HepG2 (cell line): Measurements from ENCODE around the gene SHROOM2. TPM values are rescaled to one million over a fixed set of nuclear protein-coding genes. Genes with fewer than 3 reads are reported as not detected.
A peak's percentile ranks its signal among the peaks of the same experiment; 100 is the strongest.

Experiments
- ATAC-seq: fragments of 200-7000 bp; cut with Tn5 transposase; 3 replicates; pipeline ENCODE4 v1.9.1; 2020; ENCODE audit warnings: mild to moderate bottlenecking, moderate library complexity
- BruUV-seq: library from RNA; stranded (reverse); fragments of 400-500 nt; replicated peaks from 2 replicates; lab custom pipeline; 2021; lab: Mats Ljungman, UMichigan
- CTCF ChIA-PET: fragments of 300-600 bp; formaldehyde crosslinking; extraction: SDS; loops from one replicate; lab custom pipeline; 2021; ENCODE audit warnings: low total read pairs, inconsistent platforms, low intra/inter-chr PET ratio; lab: Yijun Ruan, JAX
- POLR2A ChIA-PET: fragments of 350-600 bp; sonication (Branson Sonifier 250); formaldehyde crosslinking; loops from one replicate; lab custom pipeline; 2020; ENCODE audit warnings: antibody characterized with exemption, inconsistent platforms; lab: Yijun Ruan, JAX
- DNase-seq: peaks from one replicate; pipeline ENCODE4 v3.0.0-alpha.2; 2015; ENCODE audit warnings: low spot score
- FAIRE-seq: peaks from 3 replicates; lab custom pipeline; 2011; peaks lifted over from hg19 to GRCh38; lab: Jason Lieb, UNC
- H2AFZ ChIP-seq: one replicate; pipeline ENCODE4 v1.6.1; 2011; ENCODE audit warnings: low read length, inconsistent platforms
- H3K27ac ChIP-seq: fragments of 300-600 bp; 3 replicates; pipeline ENCODE4 v1.8.0; 2011; ENCODE audit warnings: mixed run types, mild to moderate bottlenecking, mixed read lengths, low read length, inconsistent platforms; ENCODE audit not compliant: insufficient read depth; ENCODE audit errors: extremely low read length
- H3K27me3 ChIP-seq, 2 experiments: fragments of 200-600 bp in 1 of 2; 2 replicates in 1 of 2; 3 replicates in 1 of 2; pipeline versions ENCODE4 v1.6.0 to v1.8.0; 2011; ENCODE audit warnings: low read length in 2 of 2, mild to moderate bottlenecking in 2 of 2, moderate library complexity in 2 of 2, inconsistent platforms in 1 of 2; ENCODE audit not compliant: insufficient read depth in 2 of 2, control insufficient read depth in 1 of 2
- H3K36me3 ChIP-seq, 2 experiments: fragments of 200-600 bp in 1 of 2; replicated peaks in 1 of 2; 2 replicates in 1 of 2; 3 replicates in 1 of 2; pipeline versions ENCODE4 v1.5.1 to v1.8.0; 2011; ENCODE audit warnings: low read length in 2 of 2, inconsistent platforms in 1 of 2; ENCODE audit not compliant: insufficient read depth in 2 of 2, control insufficient read depth in 1 of 2
- H3K4me1 ChIP-seq: 2 replicates; pipeline ENCODE4 v1.5.1; 2012; ENCODE audit warnings: low read length, inconsistent platforms; ENCODE audit not compliant: insufficient read depth
- H3K4me2 ChIP-seq: 2 replicates; pipeline ENCODE4 v1.6.0; 2011; ENCODE audit warnings: low read depth, low read length, inconsistent platforms
- H3K4me3 ChIP-seq, 3 experiments: fragments of 200-600 bp in 1 of 3; sonication (generic), shearing (Covaris generic) in 1 of 3; replicated peaks in 1 of 3; 2 replicates each; pipeline ENCODE4 v1.5.1; 2011 to 2016; ENCODE audit warnings: low read length in 3 of 3, inconsistent platforms in 2 of 3, low read depth in 2 of 3, mild to moderate bottlenecking in 2 of 3, control low read depth in 1 of 3, mixed read lengths in 1 of 3; ENCODE audit not compliant: insufficient read depth in 1 of 3
- H3K79me2 ChIP-seq: one replicate; pipeline ENCODE4 v1.6.1; 2011; ENCODE audit warnings: low read length, inconsistent platforms; ENCODE audit not compliant: insufficient read depth
- H3K9ac ChIP-seq: 2 replicates; pipeline ENCODE4 v1.6.0; 2011; ENCODE audit warnings: mild to moderate bottlenecking, low read depth, low read length, inconsistent platforms; ENCODE audit not compliant: insufficient read depth
- H3K9me3 ChIP-seq: 2 replicates; pipeline ENCODE4 v1.5.1; 2012; ENCODE audit warnings: mild to moderate bottlenecking, low read length
- H4K20me1 ChIP-seq: 2 replicates; pipeline ENCODE4 v1.6.0; 2011; ENCODE audit warnings: inconsistent platforms, mild to moderate bottlenecking, low read length, moderate library complexity; ENCODE audit not compliant: insufficient read depth
- GPBP1L1 ChIP-seq: sonication (generic); formaldehyde crosslinking; IDR thresholded peaks from 2 replicates; pipeline ENCODE4 v1.5.0; 2020; ENCODE audit warnings: mild to moderate bottlenecking, missing genetic modification reagents
- XRCC5 ChIP-seq: fragments of 200-400 bp; formaldehyde crosslinking; optimal IDR thresholded peaks from 2 replicates; pipeline ENCODE3; 2017; ENCODE audit warnings: mild to moderate bottlenecking, low read length
- ZMYM4 ChIP-seq: sonication (generic); formaldehyde crosslinking; IDR thresholded peaks from 2 replicates; pipeline ENCODE4 v1.8.1; 2023; ENCODE audit warnings: mild to moderate bottlenecking, missing genetic modification reagents
- ZNF7 ChIP-seq: IDR thresholded peaks from 2 replicates; pipeline ENCODE4 v1.6.1; 2016; ENCODE audit warnings: missing biosample characterization, missing genetic modification reagents
- ZNF784 ChIP-seq: sonication (generic); formaldehyde crosslinking; IDR thresholded peaks from 2 replicates; pipeline ENCODE4 v1.5.1; 2020; ENCODE audit warnings: missing genetic modification reagents, mild to moderate bottlenecking, borderline replicate concordance
- WGBS: methylation state at CpG from one replicate; pipeline ENCODE4 v1.1.6; 2017; ENCODE audit warnings: low lambda C conversion rate; 5-methylcytosine and 5-hydroxymethylcytosine counted together
- in situ Hi-C: cut with HindIII; loops from 2 replicates; pipeline ENCODE4 v1.10.0; 2017; ENCODE audit warnings: low pct_unique_long_range_greater_than_20kb; ENCODE audit not compliant: extremely low pct_ligation_motif_present
- intact Hi-C: fragments of 100-400 bp; cut with micrococcal nuclease; formaldehyde crosslinking; loops from one replicate; pipeline ENCODE4 v1.10.0; 2022; ENCODE audit not compliant: unreplicated experiment
- polyA plus RNA-seq, 8 experiments: library from polyadenylated mRNA; depleted of rRNA in 3 of 8; stranded (reverse) in 7 of 8; unstranded in 1 of 8; fragments of >200 nt; fragmentation: Illumina TruSeq in 4 of 8; extraction: Trizol in 4 of 8; gene quantifications; 2 replicates each; pipeline versions ENCODE4 v1.2.1 to v1.2.3, GENCODE V29; 2011 to 2016; ENCODE audit warnings: low read depth in 4 of 8, missing spikeins in 1 of 8, mixed read lengths in 1 of 8; ENCODE audit not compliant: insufficient read depth in 1 of 8
- total RNA-seq, 5 experiments: library from RNA; depleted of rRNA; stranded (reverse); fragments of >200 nt; fragmentation: Illumina TruSeq; extraction: Trizol; gene quantifications; 2 replicates each; pipeline ENCODE4 v1.2.3, GENCODE V29; 2016; ENCODE audit warnings: low read depth in 1 of 5
- TF ChIP-seq, protein P1 (sequence below): sonication (generic); formaldehyde crosslinking; IDR thresholded peaks from 2 replicates; pipeline ENCODE4 v1.9.0; 2021; ENCODE audit warnings: mild to moderate bottlenecking, missing genetic modification reagents
- TF ChIP-seq, protein P2 (sequence below): sonication (generic); formaldehyde crosslinking; IDR thresholded peaks from 2 replicates; pipeline ENCODE4 v1.4.0; 2020; ENCODE audit warnings: missing genetic modification reagents

Gene SHROOM2
- total and polyA plus RNA-seq, 2 of the 13 experiments (the other 11 are each of a cell fraction or from before 2014, with no cell fraction given): 0.92 to 1.4 TPM

DNA sequence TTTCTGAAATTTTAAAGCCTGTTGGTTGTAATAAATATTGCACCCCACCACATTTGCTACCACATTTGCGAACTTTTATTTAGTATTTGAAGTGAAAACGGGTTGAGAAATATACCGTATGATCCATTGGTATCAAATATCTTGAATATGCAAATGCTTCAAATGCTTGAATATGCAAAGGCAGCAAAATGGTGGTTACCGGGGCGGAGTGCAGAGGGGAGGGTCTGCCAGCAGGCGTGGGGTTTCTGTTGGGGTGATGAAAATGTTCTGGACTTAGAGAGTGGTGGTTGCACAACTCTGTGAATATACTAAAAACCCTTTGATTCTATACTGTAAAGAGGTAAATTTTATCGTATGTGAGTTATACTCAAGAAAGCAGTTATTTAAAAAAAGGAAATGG, 35.3 kb downstream of the SHROOM2 start:
- no peak for ATAC-seq
- FAIRE-seq: no peak
- H3K27me3 ChIP-seq: no peaks in the 10 kb centered on the region
- in situ Hi-C loops: no loop called here
- POLR2A ChIA-PET: no interaction called here
- TF ChIP-seq GPBP1L1 (CRISPR knock-in tag): no peak
- TF ChIP-seq ZNF784 (CRISPR knock-in tag): no peak
- no peak for TF ChIP-seq XRCC5
- TF ChIP-seq, all 625 proteins: peak for 0
- no peak overlapping the region for H3K4me2 ChIP-seq
- CTCF ChIA-PET: no interaction called here
- no peak overlapping the region for H3K9ac ChIP-seq
- no peaks in the 10 kb centered on the region for H3K36me3 ChIP-seq
- no peak overlapping the region for H3K27ac ChIP-seq
- WGBS: 85% methylated on average over 7 of the region's 7 CpGs
- H2AFZ ChIP-seq: no peak overlapping the region
- no peaks in the 10 kb centered on the region for H3K9me3 ChIP-seq
- no TSS peak for BruUV-seq
- intact Hi-C loops: no loop called here
- no peak for DNase-seq
- peaks cover 21% of the 10 kb centered on the region for H3K4me1 ChIP-seq
- no peaks in the 10 kb centered on the region for H4K20me1 ChIP-seq
- H3K79me2 ChIP-seq: peaks cover 3% of the 10 kb centered on the region
- H3K4me3 ChIP-seq: no peak overlapping the region

DNA sequence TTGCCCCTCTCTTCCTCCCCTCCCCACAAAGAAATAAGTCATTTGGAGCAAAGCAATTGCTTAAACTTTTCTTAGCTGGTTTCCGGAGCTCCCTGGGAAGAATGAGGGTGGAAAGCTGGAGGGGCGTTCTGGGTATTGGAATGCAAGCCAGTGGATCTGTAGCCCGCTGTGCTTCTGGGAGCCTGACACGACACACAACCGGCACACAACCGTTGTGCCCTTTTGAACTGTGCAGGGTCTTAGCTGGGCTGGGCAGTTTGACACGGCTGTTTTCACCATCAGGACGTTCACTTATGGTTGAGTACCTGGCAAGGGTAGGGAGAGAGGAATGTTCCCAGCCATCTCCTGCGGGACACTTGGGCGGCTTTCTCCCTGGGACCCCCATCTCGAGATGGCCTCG, 38.3 kb downstream of the SHROOM2 start:
- peak; percentile 28 for DNase-seq
- Histone ChIP-seq H3K79me2 (peaks cover 3% of the 10 kb centered on the region), H3K9ac (no peak overlapping the region), H3K9me3 (no peaks in the 10 kb centered on the region), H3K36me3 (no peaks in the 10 kb centered on the region), H3K4me1 (peaks cover 25% of the 10 kb centered on the region), H2AFZ (no peak overlapping the region), H3K4me3 (peak overlapping the region; percentile 38 to 52 (median 38); a peak in 5 of 6 replicates), H3K4me2 (peak overlapping the region; percentile 68), H3K27me3 (no peaks in the 10 kb centered on the region), H4K20me1 (no peaks in the 10 kb centered on the region), H3K27ac (peak overlapping the region; percentile 47)
- in situ Hi-C loops (no loop called here), intact Hi-C loops (no loop called here)
- ATAC-seq: peak; percentile 80
- WGBS: 0% methylated on average over 6 of the region's 12 CpGs
- CTCF ChIA-PET: no interaction called here
- peak; percentile 74 for FAIRE-seq
- POLR2A ChIA-PET: interaction anchor here (2.6 kb wide), 1 partner anchor 22 kb away, joined by 15 read pairs; no protein-coding TSS in a partner anchor
- BruUV-seq: no TSS peak
- TF ChIP-seq, protein P1, sequence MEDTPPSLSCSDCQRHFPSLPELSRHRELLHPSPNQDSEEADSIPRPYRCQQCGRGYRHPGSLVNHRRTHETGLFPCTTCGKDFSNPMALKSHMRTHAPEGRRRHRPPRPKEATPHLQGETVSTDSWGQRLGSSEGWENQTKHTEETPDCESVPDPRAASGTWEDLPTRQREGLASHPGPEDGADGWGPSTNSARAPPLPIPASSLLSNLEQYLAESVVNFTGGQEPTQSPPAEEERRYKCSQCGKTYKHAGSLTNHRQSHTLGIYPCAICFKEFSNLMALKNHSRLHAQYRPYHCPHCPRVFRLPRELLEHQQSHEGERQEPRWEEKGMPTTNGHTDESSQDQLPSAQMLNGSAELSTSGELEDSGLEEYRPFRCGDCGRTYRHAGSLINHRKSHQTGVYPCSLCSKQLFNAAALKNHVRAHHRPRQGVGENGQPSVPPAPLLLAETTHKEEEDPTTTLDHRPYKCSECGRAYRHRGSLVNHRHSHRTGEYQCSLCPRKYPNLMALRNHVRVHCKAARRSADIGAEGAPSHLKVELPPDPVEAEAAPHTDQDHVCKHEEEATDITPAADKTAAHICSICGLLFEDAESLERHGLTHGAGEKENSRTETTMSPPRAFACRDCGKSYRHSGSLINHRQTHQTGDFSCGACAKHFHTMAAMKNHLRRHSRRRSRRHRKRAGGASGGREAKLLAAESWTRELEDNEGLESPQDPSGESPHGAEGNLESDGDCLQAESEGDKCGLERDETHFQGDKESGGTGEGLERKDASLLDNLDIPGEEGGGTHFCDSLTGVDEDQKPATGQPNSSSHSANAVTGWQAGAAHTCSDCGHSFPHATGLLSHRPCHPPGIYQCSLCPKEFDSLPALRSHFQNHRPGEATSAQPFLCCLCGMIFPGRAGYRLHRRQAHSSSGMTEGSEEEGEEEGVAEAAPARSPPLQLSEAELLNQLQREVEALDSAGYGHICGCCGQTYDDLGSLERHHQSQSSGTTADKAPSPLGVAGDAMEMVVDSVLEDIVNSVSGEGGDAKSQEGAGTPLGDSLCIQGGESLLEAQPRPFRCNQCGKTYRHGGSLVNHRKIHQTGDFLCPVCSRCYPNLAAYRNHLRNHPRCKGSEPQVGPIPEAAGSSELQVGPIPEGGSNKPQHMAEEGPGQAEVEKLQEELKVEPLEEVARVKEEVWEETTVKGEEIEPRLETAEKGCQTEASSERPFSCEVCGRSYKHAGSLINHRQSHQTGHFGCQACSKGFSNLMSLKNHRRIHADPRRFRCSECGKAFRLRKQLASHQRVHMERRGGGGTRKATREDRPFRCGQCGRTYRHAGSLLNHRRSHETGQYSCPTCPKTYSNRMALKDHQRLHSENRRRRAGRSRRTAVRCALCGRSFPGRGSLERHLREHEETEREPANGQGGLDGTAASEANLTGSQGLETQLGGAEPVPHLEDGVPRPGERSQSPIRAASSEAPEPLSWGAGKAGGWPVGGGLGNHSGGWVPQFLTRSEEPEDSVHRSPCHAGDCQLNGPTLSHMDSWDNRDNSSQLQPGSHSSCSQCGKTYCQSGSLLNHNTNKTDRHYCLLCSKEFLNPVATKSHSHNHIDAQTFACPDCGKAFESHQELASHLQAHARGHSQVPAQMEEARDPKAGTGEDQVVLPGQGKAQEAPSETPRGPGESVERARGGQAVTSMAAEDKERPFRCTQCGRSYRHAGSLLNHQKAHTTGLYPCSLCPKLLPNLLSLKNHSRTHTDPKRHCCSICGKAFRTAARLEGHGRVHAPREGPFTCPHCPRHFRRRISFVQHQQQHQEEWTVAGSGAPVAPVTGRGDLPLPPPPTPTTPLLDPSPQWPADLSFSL (CRISPR knock-in tag): peak; percentile 87
- TF ChIP-seq ZMYM4 (CRISPR knock-in tag) (0 out of 2 replicates have a peak, but pooled peaks have one; percentile 18), ZNF7 (CRISPR knock-in tag) (peak; percentile 88; the same call in 1 of the 2 replicates)
- TF ChIP-seq, protein P2, sequence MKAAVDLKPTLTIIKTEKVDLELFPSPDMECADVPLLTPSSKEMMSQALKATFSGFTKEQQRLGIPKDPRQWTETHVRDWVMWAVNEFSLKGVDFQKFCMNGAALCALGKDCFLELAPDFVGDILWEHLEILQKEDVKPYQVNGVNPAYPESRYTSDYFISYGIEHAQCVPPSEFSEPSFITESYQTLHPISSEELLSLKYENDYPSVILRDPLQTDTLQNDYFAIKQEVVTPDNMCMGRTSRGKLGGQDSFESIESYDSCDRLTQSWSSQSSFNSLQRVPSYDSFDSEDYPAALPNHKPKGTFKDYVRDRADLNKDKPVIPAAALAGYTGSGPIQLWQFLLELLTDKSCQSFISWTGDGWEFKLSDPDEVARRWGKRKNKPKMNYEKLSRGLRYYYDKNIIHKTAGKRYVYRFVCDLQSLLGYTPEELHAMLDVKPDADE (CRISPR knock-in tag): no peak
